Measurements from ENCODE around the gene BACH2.
A peak's percentile ranks its signal among the peaks of the same experiment; 100 is the strongest.

The BACH2 gene

DNA sequence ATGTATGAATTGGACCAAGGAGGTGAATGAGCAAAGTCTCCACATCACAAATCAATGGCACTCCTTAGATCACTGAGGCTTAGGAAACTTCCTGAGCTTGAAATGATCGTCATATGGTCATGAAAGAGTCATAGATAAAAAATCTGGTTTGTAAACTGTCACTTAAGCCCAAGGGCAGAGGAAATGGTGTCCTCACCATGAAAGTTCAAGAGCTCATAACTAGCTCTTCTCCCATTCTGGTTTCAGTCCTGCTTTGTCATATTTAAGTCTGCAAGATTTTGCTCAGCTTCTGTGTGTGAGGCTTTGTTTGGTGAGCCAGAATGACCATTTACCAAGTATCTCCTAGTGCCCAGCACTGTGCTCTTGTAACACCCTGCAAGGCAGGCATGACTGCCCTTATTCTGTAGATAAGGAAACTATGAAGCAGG, 341.9 kb downstream of the BACH2 start:
- no peak for DNase-seq

DNA sequence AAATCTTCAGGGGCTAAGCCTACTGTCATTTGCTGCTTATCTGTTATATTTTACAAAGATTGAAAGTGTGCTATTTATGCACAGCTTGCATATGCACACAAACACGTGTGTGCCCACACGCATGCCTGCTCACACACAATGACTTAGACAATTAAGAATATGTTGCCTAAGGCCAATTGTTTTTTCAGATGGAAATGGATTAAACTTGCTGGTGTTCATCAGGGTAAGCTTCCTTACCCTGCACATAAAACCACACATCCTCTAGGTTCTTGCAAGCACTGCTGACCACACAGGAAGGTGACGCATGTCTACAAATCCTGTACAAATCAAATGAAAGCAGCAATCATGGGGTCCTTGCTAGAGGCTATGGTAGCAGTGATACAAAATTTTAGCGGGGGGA, 344.0 kb downstream of the BACH2 start:
- peak; percentile 29 for DNase-seq

GRCh38 chr6:89952105-89952671, 344.5 kb downstream of the BACH2 start:
- no peak for DNase-seq

- DNase-seq: no peak
Observed at GRCh38 chr6:89951574-89952104, 345.0 kb downstream of the BACH2 start.

DNA sequence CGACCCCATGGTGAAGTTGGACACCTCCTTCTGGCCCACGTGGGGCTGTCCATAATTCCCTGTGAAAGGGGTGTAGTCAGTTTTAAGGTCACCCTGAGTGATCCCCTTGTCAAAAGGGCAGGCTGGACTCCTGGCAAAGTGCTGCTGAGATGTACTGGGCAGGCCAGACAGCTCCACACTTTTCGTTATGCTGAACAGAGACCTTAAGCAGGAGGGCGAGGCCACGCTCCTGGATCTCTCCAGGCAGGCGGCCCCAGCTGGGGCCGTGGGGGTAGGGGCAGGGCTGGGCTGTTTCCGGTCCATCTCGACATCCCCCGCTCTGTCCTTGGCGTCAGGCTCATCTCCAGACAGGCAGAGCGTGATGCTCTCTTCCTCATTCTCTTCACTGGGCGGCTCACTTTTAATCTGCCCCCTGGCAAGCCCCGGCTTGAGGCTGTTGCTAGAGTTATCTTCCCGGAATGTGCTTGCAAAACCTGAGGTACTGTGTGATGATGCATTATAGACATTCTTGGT, 345.7 kb downstream of the BACH2 start:
- no peak for DNase-seq

GRCh38 chr6:89950446-89950845, 346.2 kb downstream of the BACH2 start:
- no peak for DNase-seq

DNA sequence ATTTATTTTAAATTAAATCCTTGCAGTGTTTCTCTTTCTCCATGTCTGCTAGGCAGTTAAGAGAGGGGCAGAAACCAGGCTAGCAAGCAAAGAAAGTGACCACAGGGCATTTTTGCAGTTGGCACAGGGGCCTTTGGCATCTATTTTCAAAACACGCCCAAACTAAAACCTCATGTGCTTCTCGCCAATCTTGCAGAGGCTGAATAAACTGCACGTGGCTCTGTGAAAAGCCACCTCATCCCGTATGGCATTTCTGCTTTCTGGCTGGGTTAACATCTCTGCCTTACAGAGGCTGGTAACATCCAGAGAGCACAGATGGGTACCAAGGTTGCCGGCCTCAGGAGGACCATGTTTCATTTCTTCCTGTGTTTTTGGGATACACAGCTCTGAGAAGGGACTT, 347.8 kb downstream of the BACH2 start:
- DNase-seq: no peak

DNA sequence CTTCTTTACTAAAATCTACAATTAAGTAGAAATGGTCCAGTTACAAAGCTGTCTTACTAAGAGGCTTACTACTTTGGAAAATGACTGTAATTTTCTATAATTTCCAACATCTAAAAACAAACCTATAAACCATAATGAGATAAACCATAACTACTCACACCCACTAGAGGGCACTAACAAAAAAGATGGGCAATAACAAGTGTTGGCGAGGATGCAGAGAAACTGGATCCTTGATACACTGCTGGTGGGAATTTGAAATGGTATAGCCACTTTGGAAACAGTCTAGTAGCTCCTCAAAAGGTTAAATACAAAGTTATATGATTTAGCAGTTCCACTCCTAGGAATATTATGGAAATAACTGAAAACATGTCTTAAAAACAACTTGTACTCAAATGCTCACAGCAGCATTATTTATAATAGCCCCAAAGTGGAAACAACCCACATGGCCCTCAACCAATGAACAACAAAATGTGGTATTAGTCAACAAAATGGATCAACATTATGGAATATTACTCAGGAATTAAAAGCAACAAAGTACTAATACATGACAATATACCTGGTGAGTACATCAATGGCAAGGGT, 351.7 kb downstream of the BACH2 start:
- no peak for DNase-seq

DNA sequence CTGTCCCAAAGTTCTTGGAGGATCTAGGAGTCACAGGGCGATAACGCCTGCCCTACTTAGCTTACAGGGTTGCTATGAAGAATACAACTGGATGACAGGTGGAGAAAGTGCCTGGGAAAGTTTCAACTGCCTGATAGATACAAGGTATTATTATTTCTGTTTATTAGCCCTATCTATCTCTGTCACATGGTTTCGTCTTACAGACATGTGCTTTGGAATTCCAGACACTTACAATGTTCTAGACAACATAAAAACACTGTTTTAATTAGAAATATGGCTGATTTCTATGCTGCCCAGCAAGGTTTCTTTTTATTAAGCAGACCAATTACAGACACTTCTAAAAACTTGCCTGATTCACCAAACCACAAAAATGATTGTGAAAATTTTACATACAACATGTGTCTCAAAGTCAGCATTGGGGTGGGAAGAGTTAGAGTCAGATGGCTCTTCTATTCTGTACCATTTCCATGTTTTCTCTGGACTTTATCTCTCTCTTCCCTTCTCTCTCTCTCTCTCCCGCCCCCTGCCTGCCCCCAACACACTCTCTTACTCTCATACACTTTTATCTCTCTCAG, 352.4 kb downstream of the BACH2 start:
- no peak for DNase-seq

- no peak for DNase-seq
Observed at GRCh38 chr6:89942601-89943000, 354.0 kb downstream of the BACH2 start.

DNA sequence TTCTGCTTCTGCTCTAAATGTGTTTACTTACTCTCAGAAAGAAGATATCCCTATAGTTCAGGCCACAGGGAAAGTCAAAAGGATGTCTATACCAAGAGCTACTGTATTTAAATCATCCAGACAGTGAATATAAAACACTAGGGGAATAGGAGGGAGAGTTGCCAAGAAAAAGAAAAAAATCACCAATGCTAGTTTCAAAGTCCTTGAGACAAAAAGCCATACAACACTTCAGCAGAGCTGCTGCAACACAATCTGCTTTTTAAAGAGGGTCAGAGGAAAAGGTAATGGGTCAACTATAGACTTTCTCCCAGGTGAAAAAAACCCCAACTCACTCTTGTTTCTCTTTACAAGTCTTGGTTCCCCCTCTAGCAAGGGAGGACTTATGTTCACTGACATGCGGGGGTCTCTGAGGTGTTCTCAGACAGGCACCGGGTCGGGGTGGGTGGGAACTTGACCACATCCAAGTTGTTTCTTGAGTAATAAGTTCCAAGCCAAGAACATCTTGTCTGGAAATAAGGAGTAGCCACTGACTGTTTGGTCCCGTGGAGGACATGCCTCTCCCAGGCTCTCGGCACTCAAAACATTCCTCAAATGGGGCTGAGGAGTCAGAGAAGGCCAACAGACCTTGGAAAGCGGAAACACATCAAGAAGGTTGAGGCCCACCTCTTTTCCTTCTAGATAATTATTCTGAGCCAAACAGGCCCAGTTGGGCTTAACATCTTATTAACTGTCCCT, 354.7 kb downstream of the BACH2 start:
- no peak for DNase-seq

DNA sequence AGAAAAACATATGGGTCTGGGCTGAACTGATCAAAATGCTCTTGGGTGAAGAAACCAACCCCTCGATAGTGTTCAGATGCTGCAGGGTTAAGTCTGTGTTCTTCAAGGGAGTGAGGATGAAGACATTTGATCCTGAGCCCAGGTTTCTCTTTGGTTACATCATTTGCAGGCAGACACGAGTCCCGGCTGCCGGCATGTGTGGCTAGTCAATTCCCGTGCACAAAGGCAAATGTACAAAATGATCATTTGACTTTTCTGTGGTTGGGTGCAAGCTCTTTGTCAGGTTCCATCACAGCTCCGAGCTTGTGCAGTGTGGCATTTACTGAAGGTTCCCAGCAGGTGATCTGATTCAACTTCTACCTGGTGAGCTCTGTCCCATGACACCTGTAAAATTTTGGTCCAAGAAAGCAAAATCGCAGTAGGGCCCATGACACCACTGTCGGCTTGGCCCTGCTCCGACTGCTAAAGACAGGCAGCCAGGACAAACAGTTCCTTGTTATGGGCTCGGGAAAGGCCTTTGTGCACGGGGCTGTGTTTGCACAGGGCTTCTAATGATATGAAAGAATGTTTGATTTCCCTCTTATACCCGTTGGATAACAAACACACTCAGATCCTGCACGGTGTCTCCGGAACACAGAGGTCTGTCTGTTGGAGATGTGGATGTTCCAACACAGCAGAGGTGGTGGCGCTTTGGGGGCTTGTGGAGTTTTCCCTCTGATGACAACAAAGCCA, 355.4 kb downstream of the BACH2 start:
- no peak for DNase-seq

DNA sequence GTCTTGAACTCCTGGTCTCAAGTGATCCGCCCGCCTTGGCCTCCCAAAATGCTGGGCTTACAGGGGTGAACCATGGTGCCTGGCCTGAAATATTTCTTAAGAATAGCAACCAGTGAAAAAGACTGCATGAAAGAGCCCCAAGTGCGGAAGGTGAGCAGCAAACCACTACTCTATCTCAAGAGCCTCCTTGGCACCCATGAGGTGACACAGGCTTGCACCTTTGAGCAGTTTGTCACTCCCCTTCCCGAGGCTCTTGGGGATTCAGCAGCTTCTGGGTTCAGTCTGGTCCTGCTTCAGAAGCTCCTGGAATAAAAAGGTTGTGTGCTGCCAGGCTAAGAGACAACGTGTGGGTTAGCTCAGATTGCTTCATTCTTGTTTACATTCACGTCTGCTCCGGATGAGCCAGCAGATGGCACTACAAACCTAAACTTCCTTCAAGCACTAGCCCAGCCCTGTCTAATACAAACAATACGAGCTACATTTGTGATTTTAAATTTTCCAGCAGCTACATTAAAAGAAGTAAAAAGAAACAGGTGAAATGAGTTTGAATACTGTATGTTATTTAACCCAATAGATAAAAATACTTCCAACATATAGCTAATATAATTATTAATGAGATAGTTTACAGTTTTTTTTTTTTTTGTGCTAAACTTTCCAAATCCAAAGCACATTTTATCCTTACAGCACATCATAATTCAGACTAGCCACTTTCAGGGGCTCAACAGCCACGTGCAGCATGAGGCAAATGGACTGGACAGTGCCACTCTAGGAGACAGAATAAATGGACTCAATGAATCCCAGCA, 356.2 kb downstream of the BACH2 start:
- DNase-seq: peak; percentile 62

GRCh38 chr6:89939144-89939543, 357.5 kb downstream of the BACH2 start:
- no peak for DNase-seq

DNA sequence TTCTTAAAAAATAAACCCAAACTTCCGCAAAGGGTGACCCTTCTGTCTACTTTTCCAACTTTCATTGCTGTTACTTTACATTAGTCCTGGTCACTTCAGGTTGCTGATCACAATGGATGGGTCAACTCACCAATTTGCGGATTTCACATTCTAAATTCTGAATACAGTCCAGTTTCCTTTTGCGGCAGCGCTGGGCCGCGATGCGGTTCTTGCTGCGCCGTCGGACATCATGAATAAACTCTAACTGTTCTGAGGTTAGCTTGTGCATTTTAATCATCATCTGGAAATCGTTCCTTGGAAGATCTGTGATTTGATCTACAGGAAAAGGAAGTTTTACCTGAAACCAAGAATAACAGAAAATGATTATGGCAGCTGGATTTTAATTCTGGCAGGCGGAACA, 358.6 kb downstream of the BACH2 start:
- no peak for DNase-seq

DNA sequence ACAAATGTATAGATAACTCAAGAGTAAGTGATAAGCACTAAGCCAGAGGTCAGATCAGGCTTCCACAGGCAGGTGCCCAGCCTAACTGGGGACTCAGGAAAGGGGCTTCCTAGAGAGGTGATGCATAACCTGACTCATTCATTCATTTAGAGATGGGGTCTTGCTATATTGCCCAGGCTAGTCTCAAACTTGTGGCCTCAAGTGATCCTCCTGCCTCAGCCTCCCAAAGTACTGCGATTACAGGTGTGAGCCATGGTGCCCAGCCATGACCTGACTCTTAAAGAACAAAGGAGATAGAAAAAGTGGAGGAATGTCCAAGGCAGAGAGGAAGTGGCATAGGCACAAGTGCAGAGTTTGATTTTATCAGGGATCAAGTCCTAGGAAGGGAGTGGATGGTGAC, 360.5 kb downstream of the BACH2 start:
- no peak for DNase-seq

DNA sequence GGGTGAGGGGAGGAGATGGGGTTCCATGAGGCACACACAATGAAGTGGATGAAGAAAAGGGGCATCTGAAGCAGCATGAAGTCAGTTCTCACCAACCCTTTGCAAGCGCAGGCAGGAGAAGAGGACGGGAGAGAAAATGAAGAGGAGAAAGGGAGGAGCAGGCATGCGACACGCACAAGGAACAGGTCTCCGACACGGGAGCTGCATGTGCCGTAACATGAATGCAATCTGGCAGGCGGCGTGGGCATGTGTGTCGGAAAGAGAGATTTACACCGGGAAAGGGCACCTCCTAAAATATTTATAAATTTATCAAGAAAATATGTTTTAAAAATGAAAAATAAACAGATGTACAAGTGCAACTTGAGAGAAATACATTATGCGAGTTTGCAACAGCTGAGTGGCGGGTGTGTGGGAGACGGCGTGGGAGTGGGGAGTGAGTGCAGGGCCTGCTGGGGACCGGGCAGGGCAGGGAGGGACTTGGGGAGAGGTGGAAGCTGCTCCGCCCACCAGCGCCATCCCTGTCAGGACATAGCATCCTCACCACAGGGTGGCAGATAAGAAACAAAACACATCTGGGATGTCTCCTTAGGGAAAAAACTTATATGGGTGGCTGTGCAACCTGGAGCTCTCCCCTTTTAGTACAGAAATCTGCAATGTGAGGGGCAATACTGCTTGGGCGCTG, 361.8 kb downstream of the BACH2 start:
- DNase-seq: no peak

- DNase-seq: no peak
Observed at GRCh38 chr6:89932245-89932802, 364.3 kb downstream of the BACH2 start.

DNA sequence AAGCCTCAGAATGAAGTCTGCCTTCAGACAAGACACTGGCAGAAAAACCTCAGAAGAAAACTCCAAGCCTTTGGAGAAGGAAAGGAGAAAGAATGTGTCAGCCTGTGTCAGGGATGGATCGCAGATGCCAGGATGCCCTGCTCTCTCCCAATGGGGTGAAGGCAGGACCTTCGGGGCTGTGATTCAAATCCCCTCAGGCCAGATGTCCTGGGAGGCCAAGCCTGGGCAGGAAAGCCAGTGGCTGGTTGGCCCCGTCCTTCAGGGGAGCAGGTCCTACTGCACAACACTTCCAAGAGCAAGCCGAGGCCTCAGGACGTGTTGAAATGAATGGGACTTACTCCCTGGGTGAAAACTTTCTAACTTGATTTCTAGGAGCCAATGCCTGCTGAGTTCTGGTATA, 365.9 kb downstream of the BACH2 start:
- DNase-seq: no peak

DNA sequence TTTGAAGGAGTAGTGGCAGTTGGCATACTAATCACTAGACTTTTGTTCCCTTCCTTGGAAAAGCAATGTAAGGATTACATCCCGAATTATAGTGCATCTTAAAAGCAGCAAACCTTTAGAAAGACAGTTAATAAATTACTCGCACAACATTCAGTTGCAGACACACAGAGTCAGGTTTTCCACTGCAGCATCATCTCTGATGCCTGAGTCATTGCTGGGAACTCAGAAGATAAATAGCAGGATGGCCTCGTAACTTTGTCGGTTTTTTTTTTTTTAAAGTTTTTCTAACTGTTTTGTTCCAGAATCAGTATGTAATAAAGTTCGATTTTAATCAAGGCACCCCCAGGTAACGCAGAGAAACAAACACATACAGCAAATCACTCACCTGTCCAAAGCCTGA, 368.0 kb downstream of the BACH2 start:
- DNase-seq: peak; percentile 38

Measured in activated naive CD4-positive, alpha-beta T cell treated with anti-CD3 and anti-CD28 coated beads, Interleukin-2, amount 50 U/mL, for 16 hours (primary cell).